ENCODE data around the gene KRTAP4-12. TPM values are rescaled to one million over a fixed set of nuclear protein-coding genes. Genes with fewer than 3 reads are reported as not detected.
"Not testable (repeated sequence)": the region's sequence is repeated elsewhere in the genome, so short reads cannot be mapped to it uniquely, and the experiment has no call there.

The KRTAP4-12 gene
- total RNA-seq, 6 experiments from 2014 or later, result 6.1 to 8.4 (median 6.7) TPM

DNA sequence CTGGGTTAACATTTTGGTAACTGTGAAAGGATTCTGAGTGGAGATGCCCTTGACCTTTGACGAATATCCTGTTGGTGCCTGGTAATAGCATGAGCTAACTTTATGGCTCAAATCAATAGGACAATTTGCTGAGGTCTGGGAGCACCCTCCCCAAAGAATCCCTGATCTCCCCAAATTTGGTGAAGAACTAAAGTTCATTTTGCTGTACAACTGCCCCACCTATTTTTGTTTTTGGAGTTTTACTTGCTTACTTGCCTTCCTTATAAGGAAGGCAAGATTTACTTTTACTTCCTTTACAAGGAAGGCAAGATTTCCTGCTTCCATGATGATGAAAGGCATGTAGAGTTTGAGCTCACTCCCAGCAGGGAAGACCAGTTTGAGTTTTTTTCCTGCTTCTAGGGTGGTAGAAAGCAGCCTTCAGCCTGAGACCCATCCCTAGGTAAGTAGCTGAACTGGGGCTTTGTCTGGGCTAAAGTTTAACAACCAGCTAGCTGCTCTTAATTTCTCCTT is 16.0 kb downstream of the KRTAP4-12 start:
- peak overlapping the region; percentile 67; the same call in 1 of the 2 replicates for H3K27ac Mint-ChIP-seq
- peak overlapping the region; percentile 70; the same call in 1 of the 2 replicates for H3K4me3 Mint-ChIP-seq
- DNase-seq, result peak; percentile 33
- H3K36me3 Mint-ChIP-seq (ENCODE audit: low read depth), result peaks cover 50% of the 10 kb centered on the region
- TF ChIP-seq, protein P1, sequence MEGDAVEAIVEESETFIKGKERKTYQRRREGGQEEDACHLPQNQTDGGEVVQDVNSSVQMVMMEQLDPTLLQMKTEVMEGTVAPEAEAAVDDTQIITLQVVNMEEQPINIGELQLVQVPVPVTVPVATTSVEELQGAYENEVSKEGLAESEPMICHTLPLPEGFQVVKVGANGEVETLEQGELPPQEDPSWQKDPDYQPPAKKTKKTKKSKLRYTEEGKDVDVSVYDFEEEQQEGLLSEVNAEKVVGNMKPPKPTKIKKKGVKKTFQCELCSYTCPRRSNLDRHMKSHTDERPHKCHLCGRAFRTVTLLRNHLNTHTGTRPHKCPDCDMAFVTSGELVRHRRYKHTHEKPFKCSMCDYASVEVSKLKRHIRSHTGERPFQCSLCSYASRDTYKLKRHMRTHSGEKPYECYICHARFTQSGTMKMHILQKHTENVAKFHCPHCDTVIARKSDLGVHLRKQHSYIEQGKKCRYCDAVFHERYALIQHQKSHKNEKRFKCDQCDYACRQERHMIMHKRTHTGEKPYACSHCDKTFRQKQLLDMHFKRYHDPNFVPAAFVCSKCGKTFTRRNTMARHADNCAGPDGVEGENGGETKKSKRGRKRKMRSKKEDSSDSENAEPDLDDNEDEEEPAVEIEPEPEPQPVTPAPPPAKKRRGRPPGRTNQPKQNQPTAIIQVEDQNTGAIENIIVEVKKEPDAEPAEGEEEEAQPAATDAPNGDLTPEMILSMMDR (IDR thresholded peaks at IDR 0.05), result no peak
- H3K9me3 Mint-ChIP-seq, result peaks cover 22% of the 10 kb centered on the region
- peaks cover 58% of the 10 kb centered on the region for H3K4me1 Mint-ChIP-seq (ENCODE audit: low read depth)
- no peaks in the 10 kb centered on the region for H3K27me3 Mint-ChIP-seq (ENCODE audit: insufficient read depth)

DNA sequence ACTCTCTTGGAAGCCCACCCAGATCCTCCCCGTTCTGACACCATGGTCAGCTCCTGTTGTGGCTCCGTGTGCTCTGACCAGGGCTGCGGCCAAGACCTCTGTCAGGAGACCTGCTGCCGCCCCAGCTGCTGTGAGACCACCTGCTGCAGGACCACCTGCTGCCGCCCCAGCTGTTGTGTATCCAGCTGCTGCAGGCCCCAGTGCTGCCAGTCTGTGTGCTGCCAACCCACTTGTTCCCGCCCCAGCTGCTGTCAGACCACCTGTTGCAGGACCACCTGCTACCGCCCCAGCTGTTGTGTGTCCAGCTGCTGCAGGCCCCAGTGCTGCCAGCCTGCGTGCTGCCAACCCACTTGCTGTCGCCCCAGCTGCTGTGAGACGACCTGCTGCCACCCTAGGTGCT is 18.6 kb downstream of the KRTAP4-12 start, which contains the start of gene KRTAP4-9:
Gene KRTAP4-9 (plus strand): TSS at position 43 of the 400 bp plus-strand sequence. CDS start 0 bp downstream, at position 43.
- not testable (repeated sequence) for H3K27me3 Mint-ChIP-seq (ENCODE audit: insufficient read depth); H3K9me3 Mint-ChIP-seq; DNase-seq
- H3K4me1 Mint-ChIP-seq (ENCODE audit: low read depth), result peaks cover 81% of the 10 kb centered on the region
- H3K36me3 Mint-ChIP-seq (ENCODE audit: low read depth), result peaks cover 31% of the 10 kb centered on the region
- peak within 1 kb of the TSS; percentile 44; the same call in 1 of the 2 replicates for H3K4me3 Mint-ChIP-seq
- H3K27ac Mint-ChIP-seq, result peak within 1 kb of the TSS; percentile 95

DNA sequence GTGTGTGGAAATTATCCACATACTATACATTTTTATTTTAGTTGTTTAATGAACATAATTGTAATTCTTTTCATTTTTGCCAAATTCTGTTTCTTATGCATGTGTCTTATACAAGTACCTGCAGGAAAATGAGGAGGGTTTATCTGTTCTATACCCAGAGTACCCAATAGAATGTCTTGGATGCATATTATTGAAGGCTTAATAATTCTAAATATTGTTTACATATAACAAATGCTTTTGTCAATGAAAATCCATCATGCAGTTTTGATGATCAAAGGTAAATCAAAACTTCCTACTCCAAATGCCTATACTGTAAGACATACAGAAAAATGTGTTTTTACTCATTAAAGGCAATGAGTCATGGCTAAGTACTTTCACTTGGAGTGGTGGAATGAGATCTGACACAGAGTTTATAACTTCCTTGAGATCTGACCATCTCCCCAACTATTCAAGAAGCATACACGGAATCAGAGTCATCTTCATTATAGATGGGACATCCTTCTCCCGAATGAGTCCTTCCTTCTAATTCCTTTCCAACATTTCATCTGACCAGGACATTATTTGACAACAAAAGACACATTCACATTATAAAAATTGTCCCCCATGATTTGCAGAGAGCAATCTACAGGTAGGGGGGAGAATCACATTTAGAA is 19.5 kb downstream of the KRTAP4-12 start:
- H3K4me1 Mint-ChIP-seq (ENCODE audit: low read depth), result peaks cover 83% of the 10 kb centered on the region
- peak overlapping the region; percentile 44; the same call in 1 of the 2 replicates for H3K4me3 Mint-ChIP-seq
- DNase-seq, result peak; percentile 80
- H3K36me3 Mint-ChIP-seq (ENCODE audit: low read depth), result peaks cover 23% of the 10 kb centered on the region
- H3K27ac Mint-ChIP-seq, result peak overlapping the region; percentile 95
- not testable (repeated sequence) for H3K27me3 Mint-ChIP-seq (ENCODE audit: insufficient read depth); H3K9me3 Mint-ChIP-seq

DNA sequence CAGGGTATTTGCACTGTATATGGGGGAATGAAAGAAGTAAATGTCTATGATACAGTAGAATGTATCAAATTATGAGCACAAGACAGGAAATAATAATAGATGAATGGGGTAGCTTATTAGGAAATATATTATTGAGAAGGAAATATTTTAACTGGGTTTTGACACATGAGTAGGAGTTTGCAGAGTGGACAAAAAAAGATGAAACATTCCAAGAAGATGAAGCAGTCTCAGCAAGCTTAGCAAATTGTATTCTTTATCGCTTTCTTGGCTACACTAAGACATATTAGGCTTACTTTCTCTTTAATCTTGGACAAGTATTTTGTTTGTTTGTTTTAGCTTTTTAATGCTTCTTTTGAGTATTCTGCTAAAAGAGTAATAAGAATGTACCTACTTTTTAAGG is 20.1 kb downstream of the KRTAP4-12 start:
- no peaks in the 10 kb centered on the region for H3K9me3 Mint-ChIP-seq
- peak overlapping the region; percentile 95 for H3K27ac Mint-ChIP-seq
- H3K36me3 Mint-ChIP-seq (ENCODE audit: low read depth), result peaks cover 19% of the 10 kb centered on the region
- H3K4me1 Mint-ChIP-seq (ENCODE audit: low read depth), result peaks cover 83% of the 10 kb centered on the region
- TF ChIP-seq, protein P1 (IDR thresholded peaks at IDR 0.05), result no peak
- no peaks in the 10 kb centered on the region for H3K27me3 Mint-ChIP-seq (ENCODE audit: insufficient read depth)
- DNase-seq, result peak; percentile 68
- H3K4me3 Mint-ChIP-seq, result peak overlapping the region; percentile 44

DNA sequence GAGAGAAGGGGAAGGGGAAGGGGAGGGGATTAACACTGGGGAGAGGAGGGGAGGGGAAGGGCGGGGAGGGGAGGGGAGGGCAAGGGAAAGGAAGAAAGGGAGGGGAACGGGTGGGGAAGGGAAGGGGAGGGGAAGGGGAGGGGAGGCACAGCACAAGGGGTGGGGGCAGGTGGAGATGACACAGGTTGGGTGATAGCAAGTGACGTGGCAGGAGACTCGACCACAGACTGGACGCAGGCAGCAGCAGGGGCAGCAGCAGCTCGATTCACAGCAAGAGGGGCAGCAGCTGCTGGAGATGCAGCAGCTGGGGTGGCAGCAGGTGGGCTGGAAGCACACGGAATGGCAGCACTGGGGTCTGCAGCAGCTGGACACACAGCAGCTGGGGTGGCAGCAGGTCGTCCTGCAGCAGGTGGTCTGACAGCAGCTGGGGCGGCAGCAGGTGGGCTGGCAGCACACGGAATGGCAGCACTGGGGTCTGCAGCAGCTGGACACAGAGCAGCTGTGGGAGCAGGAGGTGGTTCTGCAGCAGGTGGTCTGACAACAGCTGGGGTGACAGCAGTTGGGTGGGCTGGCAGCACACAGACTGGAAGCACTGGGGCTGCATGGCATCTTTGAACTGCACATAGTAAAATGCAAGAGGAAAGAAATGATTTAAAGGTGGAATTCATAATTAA is 22.3 kb downstream of the KRTAP4-12 start, which contains the start of gene KRTAP4-16:
Gene KRTAP4-16 (minus strand): TSS at position 624 of the 674 bp plus-strand sequence. CDS start 0 bp downstream, at position 624.
- Mint-ChIP-seq H3K9me3 (no peaks in the 10 kb centered on the region), H3K4me1 (ENCODE audit: low read depth) (peaks cover 89% of the 10 kb centered on the region), H3K27ac (peak within 1 kb of the TSS; percentile 95), H3K27me3 (ENCODE audit: insufficient read depth) (no peaks in the 10 kb centered on the region), H3K4me3 (peak within 1 kb of the TSS; percentile 78; the same call in 1 of the 2 replicates), H3K36me3 (ENCODE audit: low read depth) (peaks cover 5% of the 10 kb centered on the region; the same call in 1 of the 2 replicates)
- TF ChIP-seq, protein P1 (IDR thresholded peaks at IDR 0.05), result no peak
- DNase-seq, result no peak

DNA sequence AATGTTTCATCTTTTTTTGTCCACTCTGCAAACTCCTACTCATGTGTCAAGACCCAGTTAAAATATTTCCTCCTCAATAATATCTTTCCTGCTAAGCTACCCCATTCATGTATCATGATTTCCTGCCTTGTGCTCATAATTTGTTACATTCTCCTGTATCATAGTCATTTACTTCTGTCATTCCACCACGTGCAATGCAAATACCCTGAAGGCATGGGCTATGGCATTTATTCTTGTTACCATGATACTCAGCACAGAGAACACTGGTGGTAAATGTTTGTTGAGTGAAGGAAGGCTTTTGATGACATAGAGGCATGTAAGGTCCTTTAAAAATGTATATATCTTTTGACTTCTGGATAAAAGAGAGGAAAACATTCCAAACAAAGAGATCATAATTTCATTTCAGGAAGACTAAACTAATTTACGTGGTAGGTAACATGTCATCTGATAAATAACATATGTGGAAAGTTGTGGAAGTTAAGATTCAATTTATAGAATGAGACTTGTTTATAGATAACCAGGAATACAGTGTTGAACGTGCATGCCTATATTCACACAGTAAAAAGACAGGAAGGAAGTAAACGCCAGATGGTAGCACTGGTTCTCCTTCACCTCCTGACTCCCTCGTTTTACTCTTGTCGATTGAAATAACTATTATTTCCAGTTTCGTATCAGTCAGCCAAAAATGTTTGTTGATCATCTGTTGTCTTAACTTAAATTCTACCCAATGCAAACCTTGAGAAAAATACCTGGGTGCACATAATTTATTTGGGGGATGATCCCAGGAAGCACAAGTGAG is 24.1 kb downstream of the KRTAP4-12 start:
- H3K9me3 Mint-ChIP-seq; H3K36me3 Mint-ChIP-seq (ENCODE audit: low read depth); H3K27me3 Mint-ChIP-seq (ENCODE audit: insufficient read depth): not testable (repeated sequence)
- peak overlapping the region; percentile 95 for H3K27ac Mint-ChIP-seq
- H3K4me3 Mint-ChIP-seq, result peak overlapping the region; percentile 46
- DNase-seq, result peak; percentile 99
- peaks cover 86% of the 10 kb centered on the region for H3K4me1 Mint-ChIP-seq (ENCODE audit: low read depth)
- TF ChIP-seq, protein P1 (IDR thresholded peaks at IDR 0.05), result peak; percentile 14; the same call in 1 of the 2 replicates

All from HFFc6 (cell line).